ENCODE data around the gene L3MBTL4.

DNA sequence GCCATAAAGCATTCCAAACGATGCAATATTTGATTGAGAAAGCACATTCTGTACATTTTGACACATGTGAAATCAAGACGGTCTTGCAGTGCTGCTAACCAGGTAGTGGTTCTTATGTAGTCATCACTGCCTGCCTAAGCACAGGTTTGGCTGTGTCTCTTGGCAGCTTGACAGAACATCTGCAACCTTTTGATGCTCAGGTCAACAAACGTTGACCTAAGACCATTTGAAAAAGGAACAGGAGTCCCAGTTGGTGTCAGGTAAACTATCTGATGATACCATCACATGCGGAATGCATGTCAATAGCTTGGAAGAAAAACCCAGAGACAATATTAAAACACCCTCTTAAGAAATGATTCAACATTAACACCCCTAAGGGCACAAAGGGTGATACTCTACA lies 80.7 kb downstream of the L3MBTL4 start:
- TF ChIP-seq, protein P1, sequence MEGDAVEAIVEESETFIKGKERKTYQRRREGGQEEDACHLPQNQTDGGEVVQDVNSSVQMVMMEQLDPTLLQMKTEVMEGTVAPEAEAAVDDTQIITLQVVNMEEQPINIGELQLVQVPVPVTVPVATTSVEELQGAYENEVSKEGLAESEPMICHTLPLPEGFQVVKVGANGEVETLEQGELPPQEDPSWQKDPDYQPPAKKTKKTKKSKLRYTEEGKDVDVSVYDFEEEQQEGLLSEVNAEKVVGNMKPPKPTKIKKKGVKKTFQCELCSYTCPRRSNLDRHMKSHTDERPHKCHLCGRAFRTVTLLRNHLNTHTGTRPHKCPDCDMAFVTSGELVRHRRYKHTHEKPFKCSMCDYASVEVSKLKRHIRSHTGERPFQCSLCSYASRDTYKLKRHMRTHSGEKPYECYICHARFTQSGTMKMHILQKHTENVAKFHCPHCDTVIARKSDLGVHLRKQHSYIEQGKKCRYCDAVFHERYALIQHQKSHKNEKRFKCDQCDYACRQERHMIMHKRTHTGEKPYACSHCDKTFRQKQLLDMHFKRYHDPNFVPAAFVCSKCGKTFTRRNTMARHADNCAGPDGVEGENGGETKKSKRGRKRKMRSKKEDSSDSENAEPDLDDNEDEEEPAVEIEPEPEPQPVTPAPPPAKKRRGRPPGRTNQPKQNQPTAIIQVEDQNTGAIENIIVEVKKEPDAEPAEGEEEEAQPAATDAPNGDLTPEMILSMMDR (IDR thresholded peaks at IDR 0.05), result no peak
- TF ChIP-seq, protein P2, sequence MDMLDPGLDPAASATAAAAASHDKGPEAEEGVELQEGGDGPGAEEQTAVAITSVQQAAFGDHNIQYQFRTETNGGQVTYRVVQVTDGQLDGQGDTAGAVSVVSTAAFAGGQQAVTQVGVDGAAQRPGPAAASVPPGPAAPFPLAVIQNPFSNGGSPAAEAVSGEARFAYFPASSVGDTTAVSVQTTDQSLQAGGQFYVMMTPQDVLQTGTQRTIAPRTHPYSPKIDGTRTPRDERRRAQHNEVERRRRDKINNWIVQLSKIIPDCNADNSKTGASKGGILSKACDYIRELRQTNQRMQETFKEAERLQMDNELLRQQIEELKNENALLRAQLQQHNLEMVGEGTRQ (IDR thresholded peaks at IDR 0.05; ENCODE audit: borderline replicate concordance, low read depth, low read length), result no peak
- TF ChIP-seq EP300 (IDR thresholded peaks at IDR 0.05; ENCODE audit: borderline replicate concordance in 1 of 2, low read depth in 1 of 2, low read length in 1 of 2) (no peak), RCOR1 (IDR thresholded peaks at IDR 0.05; ENCODE audit: low read length) (no peak), GATA2 (CRISPR knock-in tag; IDR thresholded peaks at IDR 0.05) (no peak), MEF2A (IDR thresholded peaks at IDR 0.05; ENCODE audit: borderline replicate concordance, low read depth) (no peak), RAD21 (IDR thresholded peaks at IDR 0.05; ENCODE audit: low read length) (no peak), GABPA (IDR thresholded peaks at IDR 0.05; ENCODE audit: low read depth) (no peak), RFX5 (IDR thresholded peaks at IDR 0.05; ENCODE audit: low read length) (no peak)
- TF ChIP-seq, protein P3, sequence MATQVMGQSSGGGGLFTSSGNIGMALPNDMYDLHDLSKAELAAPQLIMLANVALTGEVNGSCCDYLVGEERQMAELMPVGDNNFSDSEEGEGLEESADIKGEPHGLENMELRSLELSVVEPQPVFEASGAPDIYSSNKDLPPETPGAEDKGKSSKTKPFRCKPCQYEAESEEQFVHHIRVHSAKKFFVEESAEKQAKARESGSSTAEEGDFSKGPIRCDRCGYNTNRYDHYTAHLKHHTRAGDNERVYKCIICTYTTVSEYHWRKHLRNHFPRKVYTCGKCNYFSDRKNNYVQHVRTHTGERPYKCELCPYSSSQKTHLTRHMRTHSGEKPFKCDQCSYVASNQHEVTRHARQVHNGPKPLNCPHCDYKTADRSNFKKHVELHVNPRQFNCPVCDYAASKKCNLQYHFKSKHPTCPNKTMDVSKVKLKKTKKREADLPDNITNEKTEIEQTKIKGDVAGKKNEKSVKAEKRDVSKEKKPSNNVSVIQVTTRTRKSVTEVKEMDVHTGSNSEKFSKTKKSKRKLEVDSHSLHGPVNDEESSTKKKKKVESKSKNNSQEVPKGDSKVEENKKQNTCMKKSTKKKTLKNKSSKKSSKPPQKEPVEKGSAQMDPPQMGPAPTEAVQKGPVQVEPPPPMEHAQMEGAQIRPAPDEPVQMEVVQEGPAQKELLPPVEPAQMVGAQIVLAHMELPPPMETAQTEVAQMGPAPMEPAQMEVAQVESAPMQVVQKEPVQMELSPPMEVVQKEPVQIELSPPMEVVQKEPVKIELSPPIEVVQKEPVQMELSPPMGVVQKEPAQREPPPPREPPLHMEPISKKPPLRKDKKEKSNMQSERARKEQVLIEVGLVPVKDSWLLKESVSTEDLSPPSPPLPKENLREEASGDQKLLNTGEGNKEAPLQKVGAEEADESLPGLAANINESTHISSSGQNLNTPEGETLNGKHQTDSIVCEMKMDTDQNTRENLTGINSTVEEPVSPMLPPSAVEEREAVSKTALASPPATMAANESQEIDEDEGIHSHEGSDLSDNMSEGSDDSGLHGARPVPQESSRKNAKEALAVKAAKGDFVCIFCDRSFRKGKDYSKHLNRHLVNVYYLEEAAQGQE (IDR thresholded peaks at IDR 0.05; ENCODE audit: low read depth, low read length), result no peak
- TF ChIP-seq, protein P4, sequence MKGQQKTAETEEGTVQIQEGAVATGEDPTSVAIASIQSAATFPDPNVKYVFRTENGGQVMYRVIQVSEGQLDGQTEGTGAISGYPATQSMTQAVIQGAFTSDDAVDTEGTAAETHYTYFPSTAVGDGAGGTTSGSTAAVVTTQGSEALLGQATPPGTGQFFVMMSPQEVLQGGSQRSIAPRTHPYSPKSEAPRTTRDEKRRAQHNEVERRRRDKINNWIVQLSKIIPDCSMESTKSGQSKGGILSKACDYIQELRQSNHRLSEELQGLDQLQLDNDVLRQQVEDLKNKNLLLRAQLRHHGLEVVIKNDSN (IDR thresholded peaks at IDR 0.05; ENCODE audit: borderline replicate concordance, low read depth), result no peak
- TF ChIP-seq, protein P5, sequence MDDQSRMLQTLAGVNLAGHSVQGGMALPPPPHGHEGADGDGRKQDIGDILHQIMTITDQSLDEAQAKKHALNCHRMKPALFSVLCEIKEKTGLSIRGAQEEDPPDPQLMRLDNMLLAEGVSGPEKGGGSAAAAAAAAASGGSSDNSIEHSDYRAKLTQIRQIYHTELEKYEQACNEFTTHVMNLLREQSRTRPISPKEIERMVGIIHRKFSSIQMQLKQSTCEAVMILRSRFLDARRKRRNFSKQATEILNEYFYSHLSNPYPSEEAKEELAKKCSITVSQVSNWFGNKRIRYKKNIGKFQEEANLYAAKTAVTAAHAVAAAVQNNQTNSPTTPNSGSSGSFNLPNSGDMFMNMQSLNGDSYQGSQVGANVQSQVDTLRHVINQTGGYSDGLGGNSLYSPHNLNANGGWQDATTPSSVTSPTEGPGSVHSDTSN (IDR thresholded peaks at IDR 0.05), result no peak

Measured in SK-N-SH (cell line).